Left kidney (tissue), 2 donors: ENCODE data around the gene C3orf33. TPM values are rescaled to one million over a fixed set of nuclear protein-coding genes. Genes with fewer than 3 reads are reported as not detected.

ENCODE experiments used
- DNase-seq: peaks from one replicate; pipeline ENCODE4 v3.0.0-alpha.2; 2013
- polyA plus RNA-seq: library from polyadenylated mRNA; unstranded; fragments of 120-200 nt; gene quantifications from one replicate; pipeline ENCODE4 v1.2.1, GENCODE V29; 2013; ENCODE audit not compliant: insufficient read length

C3orf33 gene
- polyA plus RNA-seq, 1 donor, result 13.7 TPM

- no peak for DNase-seq
Observed at GRCh38 chr3:155742349-155742965, 63.6 kb downstream of the C3orf33 start.

DNA sequence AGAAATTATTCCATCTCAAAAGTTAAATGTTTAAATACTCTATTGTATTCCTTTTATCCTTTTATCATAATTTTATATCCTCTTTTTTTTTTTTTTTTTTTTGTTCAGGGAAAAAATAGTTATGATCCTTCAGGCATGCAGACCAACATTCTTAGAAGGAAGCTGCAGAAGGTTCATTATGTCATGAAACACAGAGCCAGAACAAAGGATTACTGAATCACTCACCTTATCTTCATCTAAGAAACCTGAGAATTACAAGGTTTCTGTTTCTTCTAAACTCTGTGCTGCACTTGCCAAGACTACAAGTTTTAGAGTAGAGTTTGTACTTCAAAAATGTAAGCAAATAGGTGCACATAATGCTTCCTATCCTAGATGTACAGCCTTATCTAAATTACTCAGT, 64.5 kb downstream of the C3orf33 start:
- DNase-seq, result no peak

GRCh38 chr3:155741101-155741500, 65.0 kb downstream of the C3orf33 start:
- no peak for DNase-seq

DNA sequence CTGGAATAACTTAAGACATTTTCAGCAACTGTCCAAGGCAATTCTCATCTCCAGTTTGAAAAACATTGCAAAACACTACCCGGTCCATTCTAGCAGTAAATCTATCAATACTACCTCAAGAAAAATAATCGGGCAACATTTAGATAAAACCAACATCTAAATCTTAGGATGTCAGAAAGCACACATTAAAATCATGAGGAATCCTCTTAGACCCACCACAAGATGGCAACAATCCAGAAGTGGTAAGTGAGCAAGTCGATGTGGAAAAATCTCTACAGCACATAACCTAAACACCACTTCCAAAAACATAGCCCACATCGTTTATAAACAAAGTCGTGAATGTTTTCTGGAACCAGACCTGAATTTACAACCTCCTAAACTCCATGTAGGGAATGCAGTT, 66.9 kb downstream of the C3orf33 start:
- DNase-seq, result no peak

DNA sequence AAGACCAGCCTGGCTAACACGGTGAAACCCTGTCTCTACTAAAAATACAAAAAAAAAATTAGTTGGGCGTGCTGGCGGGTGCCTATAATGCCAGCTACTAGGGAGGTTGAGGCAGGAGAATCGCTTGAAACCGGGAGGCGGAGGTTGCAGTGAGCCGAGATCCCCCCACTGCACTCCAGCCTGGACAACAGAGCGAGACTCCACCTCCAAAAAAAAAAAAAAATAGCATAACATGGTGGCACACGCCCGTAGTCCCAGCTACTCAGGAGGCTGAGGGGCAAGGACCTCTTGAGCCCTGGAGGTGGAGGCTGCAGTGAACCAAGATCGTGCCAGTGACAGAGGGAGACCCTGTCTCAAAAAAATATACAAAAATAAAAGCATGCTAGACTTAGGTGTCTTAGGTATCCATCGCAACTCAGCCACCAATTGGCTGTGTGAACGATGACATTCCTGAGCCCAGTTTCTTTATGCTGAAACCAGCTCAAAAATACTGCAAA, 67.5 kb downstream of the C3orf33 start:
- no peak for DNase-seq

DNA sequence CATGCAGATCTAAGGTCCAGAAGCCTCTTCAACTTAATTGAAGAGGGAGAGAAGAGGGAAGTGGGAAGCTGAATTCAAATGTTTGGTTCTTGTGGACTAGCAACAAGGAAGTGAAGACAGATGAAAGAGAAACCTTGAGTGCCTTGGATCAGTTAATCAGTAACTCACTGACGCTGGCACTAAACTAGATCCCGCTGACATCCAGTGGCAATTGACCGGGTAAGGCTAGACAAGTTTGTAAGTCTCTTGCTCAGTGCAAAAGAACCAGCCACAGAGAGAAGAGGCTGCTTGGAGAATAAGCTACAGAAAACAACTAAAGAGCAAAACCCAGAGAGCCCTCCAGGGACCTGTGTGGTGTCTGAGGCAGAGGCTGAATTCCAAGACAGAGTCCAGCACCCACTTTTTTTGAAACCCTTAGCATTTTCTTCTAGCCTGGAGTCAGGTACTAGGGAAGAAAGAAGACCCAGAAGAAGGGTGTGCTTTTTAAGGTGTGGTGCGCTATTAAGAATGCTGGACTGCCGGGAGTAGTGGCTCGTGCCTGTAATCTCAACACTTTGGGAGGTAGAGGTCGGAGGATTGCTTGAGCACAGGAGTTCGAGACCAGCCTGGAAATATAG, 68.1 kb downstream of the C3orf33 start:
- DNase-seq, result peak; percentile 79

DNA sequence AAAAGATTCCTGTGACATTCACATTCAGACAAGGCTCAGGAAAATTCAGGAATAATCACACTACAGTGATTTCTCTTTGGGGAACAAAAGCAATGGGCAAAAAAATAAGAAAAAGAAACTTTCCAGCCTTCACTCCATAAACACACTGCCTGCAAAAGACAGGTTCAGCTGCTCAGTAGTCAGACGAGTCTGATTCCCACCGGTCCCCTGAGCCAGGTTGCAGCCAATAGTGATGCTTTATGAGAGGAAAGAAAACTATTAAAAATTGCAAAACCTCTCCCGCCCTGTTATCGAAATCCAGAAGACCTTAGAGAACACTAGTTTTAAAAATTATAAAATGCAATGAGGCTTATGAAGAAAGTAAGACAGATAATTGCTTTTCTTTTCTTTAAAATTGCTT, 69.7 kb downstream of the C3orf33 start:
- no peak for DNase-seq

DNA sequence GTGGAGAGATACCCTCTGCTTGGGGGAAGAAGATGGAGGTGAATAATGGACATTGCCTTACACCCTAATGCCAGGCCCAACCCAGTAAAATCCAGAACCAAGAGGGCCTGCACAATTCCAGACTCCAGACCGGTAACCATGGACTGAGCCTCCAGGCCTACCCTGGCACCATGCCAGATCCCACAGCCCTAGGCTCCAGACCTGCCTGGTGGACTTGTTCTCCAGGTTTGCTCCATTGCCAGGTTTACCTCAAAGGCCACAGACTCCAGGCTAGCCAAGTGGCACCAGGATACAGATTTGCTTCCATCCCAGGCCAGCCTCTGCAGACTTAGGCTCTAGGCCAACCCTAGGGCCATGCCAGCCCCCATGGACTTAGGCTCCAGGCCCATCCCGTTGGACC, 75.2 kb downstream of the C3orf33 start:
- DNase-seq, result no peak

- no peak for DNase-seq
Observed at GRCh38 chr3:155727836-155728235, 78.2 kb downstream of the C3orf33 start.

- no peak for DNase-seq
Observed at GRCh38 chr3:155714295-155714718, 91.8 kb downstream of the C3orf33 start.

Other genes with a start within 250 kb of the C3orf33 start
- gene PLCH1, start 61.2 kb downstream of the C3orf33 start, polyA plus RNA-seq, result 13.6 TPM
- gene SLC33A1, start 48.1 kb upstream of the C3orf33 start, polyA plus RNA-seq, result 50.3 TPM
- gene GMPS, start 64.4 kb upstream of the C3orf33 start, polyA plus RNA-seq, result 79.1 TPM